Left ventricle myocardium inferior (tissue), 1 donor: ENCODE results near the gene TPSD1. TPM values are rescaled to one million over a fixed set of nuclear protein-coding genes. Genes with fewer than 3 reads are reported as not detected.

Source experiments
- DNase-seq: peaks from one replicate; pipeline ENCODE4 v3.0.0-alpha.2; 2020
- H3K27ac ChIP-seq: fragments of 200-600 bp; replicated peaks from 2 replicates; pipeline ENCODE4 v1.8.0; 2021
- H3K27me3 ChIP-seq: fragments of 200-600 bp; 2 replicates; pipeline ENCODE4 v1.8.0; 2021; ENCODE audit warnings: low read depth
- H3K36me3 ChIP-seq: fragments of 200-600 bp; 2 replicates; pipeline ENCODE4 v1.8.0; 2021
- H3K4me1 ChIP-seq: fragments of 200-600 bp; 2 replicates; pipeline ENCODE4 v1.8.0; 2021
- H3K4me3 ChIP-seq: fragments of 200-600 bp; 2 replicates; pipeline ENCODE4 v1.8.0; 2021; ENCODE audit warnings: mild to moderate bottlenecking, moderate library complexity
- H3K9me3 ChIP-seq: fragments of 200-600 bp; replicated peaks from 2 replicates; pipeline ENCODE4 v1.8.0; 2021
- intact Hi-C: fragments of 100-400 bp; cut with micrococcal nuclease; formaldehyde crosslinking; loops from one replicate; pipeline ENCODE4 v1.11.0; 2022
- total RNA-seq: library from RNA; stranded (reverse); fragmentation: NEBNext Ultra II Directional; extraction: Animal tissue kit (Norgen Biotek cat#: 25700); gene quantifications from one replicate; pipeline ENCODE4 v1.2.1, GENCODE V29; 2021
- TF ChIP-seq, protein P1 (sequence below): fragments of 200-600 bp; IDR thresholded peaks from 2 replicates; pipeline ENCODE4 v1.8.0; 2021; ENCODE audit warnings: antibody characterized with exemption, mild to moderate bottlenecking, borderline replicate concordance
- donor health status: DM: no; HTN: yes; CAD: no; lungs with severe emphysema.

The TPSD1 gene
- total RNA-seq, 1 donor from 2014 or later = not detected

DNA sequence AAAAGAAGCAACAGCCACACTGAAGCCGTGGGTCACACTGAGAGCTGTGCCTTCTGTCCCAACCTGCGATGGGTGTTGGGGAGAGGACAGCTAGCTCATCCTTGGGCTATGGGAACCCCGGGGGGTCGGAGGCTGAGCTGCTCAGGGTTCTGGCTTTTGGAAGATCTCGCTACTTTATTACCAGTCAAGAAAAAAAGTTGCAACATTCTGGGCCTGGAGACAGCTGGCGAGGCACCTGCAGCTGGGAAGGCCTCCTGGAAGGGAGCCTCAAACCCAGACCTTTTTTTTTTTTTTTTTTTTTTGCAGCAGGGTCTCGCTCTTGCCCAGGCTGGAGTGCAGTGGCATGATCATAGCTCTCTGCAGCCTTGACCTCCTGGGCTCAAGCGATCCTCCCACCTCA lies 24.9 kb downstream of the TPSD1 start:
- TF ChIP-seq, protein P1, sequence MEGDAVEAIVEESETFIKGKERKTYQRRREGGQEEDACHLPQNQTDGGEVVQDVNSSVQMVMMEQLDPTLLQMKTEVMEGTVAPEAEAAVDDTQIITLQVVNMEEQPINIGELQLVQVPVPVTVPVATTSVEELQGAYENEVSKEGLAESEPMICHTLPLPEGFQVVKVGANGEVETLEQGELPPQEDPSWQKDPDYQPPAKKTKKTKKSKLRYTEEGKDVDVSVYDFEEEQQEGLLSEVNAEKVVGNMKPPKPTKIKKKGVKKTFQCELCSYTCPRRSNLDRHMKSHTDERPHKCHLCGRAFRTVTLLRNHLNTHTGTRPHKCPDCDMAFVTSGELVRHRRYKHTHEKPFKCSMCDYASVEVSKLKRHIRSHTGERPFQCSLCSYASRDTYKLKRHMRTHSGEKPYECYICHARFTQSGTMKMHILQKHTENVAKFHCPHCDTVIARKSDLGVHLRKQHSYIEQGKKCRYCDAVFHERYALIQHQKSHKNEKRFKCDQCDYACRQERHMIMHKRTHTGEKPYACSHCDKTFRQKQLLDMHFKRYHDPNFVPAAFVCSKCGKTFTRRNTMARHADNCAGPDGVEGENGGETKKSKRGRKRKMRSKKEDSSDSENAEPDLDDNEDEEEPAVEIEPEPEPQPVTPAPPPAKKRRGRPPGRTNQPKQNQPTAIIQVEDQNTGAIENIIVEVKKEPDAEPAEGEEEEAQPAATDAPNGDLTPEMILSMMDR = no peak
- Histone ChIP-seq H3K9me3 (no peaks in the 10 kb centered on the region), H3K27ac (no peak overlapping the region), H3K27me3 (peaks cover 80% of the 10 kb centered on the region), H3K4me3 (no peak overlapping the region), H3K4me1 (no peaks in the 10 kb centered on the region), H3K36me3 (no peaks in the 10 kb centered on the region)
- DNase-seq = no peak
- intact Hi-C loops = no loop called here

DNA sequence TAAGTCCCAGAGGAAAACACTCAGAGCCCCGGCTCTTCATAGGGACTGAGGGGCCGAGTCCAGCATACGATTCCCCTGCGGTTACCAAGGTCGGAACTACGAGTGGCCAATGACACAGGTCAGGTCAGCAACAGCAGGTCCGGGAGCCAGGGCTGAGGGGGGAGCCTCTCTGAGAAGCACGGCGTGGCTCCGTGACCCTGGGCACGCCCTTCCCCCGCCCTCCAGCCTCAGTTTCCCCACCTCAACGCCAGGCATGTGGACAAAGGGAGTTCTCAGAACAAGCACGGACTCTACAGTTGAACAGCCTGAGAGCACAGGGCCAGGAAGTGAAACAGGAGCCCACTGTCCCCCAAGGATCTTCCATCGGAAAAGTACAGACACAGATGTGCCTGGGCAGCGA lies 25.6 kb downstream of the TPSD1 start:
- Histone ChIP-seq H3K27me3 (peaks cover 80% of the 10 kb centered on the region), H3K4me3 (no peak overlapping the region)
- TF ChIP-seq, protein P1 = no peak

DNA sequence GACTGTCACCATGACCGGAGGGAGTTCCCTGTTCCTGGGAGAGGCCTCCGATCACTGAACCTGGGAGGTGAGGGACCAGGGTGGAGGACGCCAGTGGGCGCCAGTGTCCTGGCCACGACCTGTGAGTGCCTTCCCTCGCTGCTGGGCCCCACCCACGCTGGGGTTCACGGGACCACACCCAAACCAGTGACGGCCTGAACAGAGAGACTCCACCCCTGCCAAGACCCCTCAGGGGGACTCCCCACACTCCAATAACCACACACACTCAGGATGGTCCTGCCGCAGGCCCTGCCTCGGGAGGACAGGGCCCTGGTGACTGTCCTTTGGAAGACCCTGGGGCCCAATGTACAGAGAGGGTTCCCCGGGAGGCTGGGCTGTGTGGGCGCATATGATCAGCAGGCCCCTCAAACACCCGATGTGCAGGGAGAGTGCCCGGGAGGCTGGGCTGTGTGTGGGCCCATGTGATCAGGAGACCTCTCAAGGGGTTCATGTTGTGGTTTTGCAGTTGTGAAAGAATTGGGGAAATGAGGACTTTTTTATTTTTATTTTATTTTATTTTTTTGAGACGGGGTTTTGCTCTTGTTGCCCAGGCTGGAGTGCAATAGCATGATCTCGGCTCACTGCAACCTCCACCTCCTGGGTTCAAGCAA lies 26.6 kb downstream of the TPSD1 start:
- DNase-seq = no peak
- peaks cover 81% of the 10 kb centered on the region for H3K27me3 ChIP-seq
- H3K9me3 ChIP-seq = no peaks in the 10 kb centered on the region
- H3K4me3 ChIP-seq = no peak overlapping the region
- TF ChIP-seq, protein P1 = no peak
- H3K36me3 ChIP-seq = no peaks in the 10 kb centered on the region
- H3K4me1 ChIP-seq = no peaks in the 10 kb centered on the region
- intact Hi-C loops = no loop called here
- no peak overlapping the region for H3K27ac ChIP-seq

More for the DNA sequence above, 25.6 kb downstream of the TPSD1 start:
- DNase-seq = no peak
- Histone ChIP-seq H3K27ac (no peak overlapping the region), H3K36me3 (no peaks in the 10 kb centered on the region), H3K9me3 (no peaks in the 10 kb centered on the region), H3K4me1 (no peaks in the 10 kb centered on the region)
- intact Hi-C loops = no loop called here

DNA sequence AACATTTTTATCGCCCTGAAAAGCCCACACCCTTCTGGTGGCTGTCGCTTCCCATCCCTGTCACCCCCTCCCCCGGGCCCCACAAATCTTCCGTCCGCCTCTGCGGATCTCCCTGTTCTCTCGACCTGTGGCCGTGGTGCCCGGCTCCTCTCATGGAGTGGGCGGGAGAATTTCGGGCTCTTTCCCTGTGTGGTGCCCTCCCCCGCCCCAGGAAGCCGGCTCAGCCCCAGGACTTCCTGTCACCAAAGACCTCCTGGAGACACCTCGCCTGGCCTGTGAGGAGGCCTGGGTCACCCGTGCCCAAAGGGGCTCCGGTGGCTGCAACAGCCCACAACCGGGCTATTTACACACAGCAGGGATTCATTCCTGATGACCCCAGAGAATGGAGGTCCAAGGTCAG lies 27.4 kb downstream of the TPSD1 start:
- no peak for DNase-seq
- peaks cover 3% of the 10 kb centered on the region for H3K4me1 ChIP-seq
- TF ChIP-seq, protein P1 = no peak

DNA sequence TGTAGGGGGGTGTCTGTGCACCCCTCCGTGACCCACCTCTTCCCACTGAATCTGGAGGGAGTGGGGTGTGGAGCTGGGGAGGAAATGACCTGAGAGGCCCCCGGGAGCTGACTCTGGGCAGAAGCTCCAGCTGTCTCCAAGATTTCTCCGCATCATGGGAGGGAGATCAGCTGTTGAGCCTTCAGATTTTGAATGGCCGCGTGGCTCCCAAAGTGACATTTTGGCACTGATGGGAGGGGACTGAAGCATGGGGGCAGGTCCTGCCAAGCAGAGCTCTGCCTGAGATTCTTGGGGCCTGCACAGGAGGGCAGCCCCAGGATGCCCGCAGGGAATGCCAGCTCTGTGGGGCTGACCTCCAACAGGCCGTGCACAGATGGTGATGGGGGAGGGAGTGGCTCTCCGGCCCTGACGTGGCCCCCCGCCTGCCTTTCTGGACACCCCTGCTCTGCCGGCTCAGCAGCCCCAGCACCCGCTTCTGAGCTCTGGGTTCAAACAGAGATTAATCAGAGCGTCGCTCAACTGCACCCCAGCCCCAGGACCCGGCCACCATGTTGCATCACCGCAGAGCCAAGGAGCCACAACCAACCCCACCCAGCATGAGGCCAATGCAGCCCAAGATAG lies 28.2 kb downstream of the TPSD1 start:
- TF ChIP-seq, protein P1 = no peak
- Histone ChIP-seq H3K4me1 (peaks cover 11% of the 10 kb centered on the region), H3K27me3 (peaks cover 81% of the 10 kb centered on the region), H3K4me3 (no peak overlapping the region), H3K36me3 (no peaks in the 10 kb centered on the region), H3K27ac (no peak overlapping the region), H3K9me3 (no peaks in the 10 kb centered on the region)
- intact Hi-C loops = no loop called here
- DNase-seq = no peak

More for the DNA sequence above, 27.4 kb downstream of the TPSD1 start:
- no peaks in the 10 kb centered on the region for H3K36me3 ChIP-seq
- H3K27me3 ChIP-seq = peaks cover 81% of the 10 kb centered on the region
- no peaks in the 10 kb centered on the region for H3K9me3 ChIP-seq
- no peak overlapping the region for H3K4me3 ChIP-seq
- intact Hi-C loops = no loop called here
- no peak overlapping the region for H3K27ac ChIP-seq
